Uterus (tissue), 4 donors: ENCODE results near the gene CCDC178. TPM values are rescaled to one million over a fixed set of nuclear protein-coding genes. Genes with fewer than 3 reads are reported as not detected.

Source experiments
- DNase-seq, 2 donors: peaks; one replicate each; pipeline ENCODE4 v3.0.0-alpha.2; 2019 to 2020
- H3K27ac ChIP-seq, 2 donors: fragments of 200-600 bp; sonication (generic); 1 replicate in 1 of 2; 2 replicates in 1 of 2; pipeline ENCODE4 v1.5.1; 2016 to 2018
- H3K27me3 ChIP-seq, 2 donors: fragments of 200-600 bp; sonication (generic); one replicate each; pipeline ENCODE4 v1.5.1; 2018 to 2019; ENCODE audit warnings: control low read depth in 1 of 2
- H3K36me3 ChIP-seq, 2 donors: fragments of 200-600 bp; sonication (generic); one replicate each; pipeline ENCODE4 v1.5.1; 2019; ENCODE audit warnings: control low read depth in 1 of 2
- H3K4me1 ChIP-seq, 2 donors: fragments of 200-600 bp; sonication (generic); one replicate each; pipeline ENCODE4 v1.5.1; 2018 to 2019; ENCODE audit warnings: control low read depth in 1 of 2
- H3K4me3 ChIP-seq, 2 donors: fragments of 200-600 bp; sonication (generic); 1 replicate in 1 of 2; 2 replicates in 1 of 2; pipeline ENCODE4 v1.5.1; 2018 to 2019; ENCODE audit warnings: mild to moderate bottlenecking in 1 of 2
- H3K9me3 ChIP-seq, 2 donors: fragments of 200-600 bp; sonication (generic); one replicate each; pipeline ENCODE4 v1.5.1; 2019; ENCODE audit warnings: control low read depth in 1 of 2
- POLR2A ChIP-seq, 2 donors: fragments of 450-650 bp; IDR thresholded peaks; one replicate each; pipeline ENCODE4 v1.6.1; 2016; ENCODE audit warnings: antibody characterized with exemption in 2 of 2, mild to moderate bottlenecking in 1 of 2, moderate library complexity in 1 of 2
- intact Hi-C: fragments of 100-400 bp; cut with DNase I; formaldehyde crosslinking; loops from one replicate; pipeline ENCODE4 v1.15.1; 2023; ENCODE audit warnings: low total_unique reads
- total RNA-seq, 4 donors: library from RNA; depleted of rRNA in 3 of 4; stranded (reverse); fragments of >200 nt in 3 of 4; gene quantifications; one replicate each; pipeline versions ENCODE4 v1.1.0 to v1.2.4, GENCODE V29; 2014 to 2023
- TF ChIP-seq, protein P1 (sequence below), 4 experiments: fragments of 200-600 bp in 2 of 4; fragments of 450-650 bp in 2 of 4; sonication (generic) in 2 of 4; IDR thresholded peaks; one replicate each; pipeline ENCODE4 v1.5.1; 2016 to 2019; ENCODE audit warnings: antibody characterized with exemption in 4 of 4, mild to moderate bottlenecking in 2 of 4, moderate library complexity in 1 of 4
- donor health status: DM: yes; HTN: yes; CAD: no.

CCDC178 gene
- total RNA-seq, 4 donors from 2014 or later, result 1.0 to 28.7 (median 8.8) TPM

DNA sequence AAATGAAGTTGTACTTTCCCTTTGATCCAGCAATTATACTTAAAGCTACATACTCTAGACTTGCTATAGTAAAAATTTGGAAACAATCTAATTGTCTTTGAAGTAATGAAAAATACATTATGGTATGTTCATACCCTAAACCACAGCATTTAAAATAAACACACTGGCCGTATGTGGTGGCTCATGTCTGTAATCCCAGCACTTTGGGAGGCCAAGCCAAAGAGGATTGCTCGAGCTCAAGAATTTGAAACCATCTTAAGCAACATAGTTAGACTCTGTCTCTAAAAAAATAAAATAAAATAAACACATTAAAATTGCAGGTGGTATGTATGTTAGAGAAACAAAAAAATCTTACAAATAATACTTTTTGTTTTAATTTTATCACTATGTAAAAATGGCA, 459.6 kb downstream of the CCDC178 start:
- H3K4me3 ChIP-seq, result no peak overlapping the region
- no peaks in the 10 kb centered on the region for H3K4me1 ChIP-seq
- TF ChIP-seq POLR2A (IDR thresholded peaks at IDR 0.05), result no peak
- TF ChIP-seq, protein P1, sequence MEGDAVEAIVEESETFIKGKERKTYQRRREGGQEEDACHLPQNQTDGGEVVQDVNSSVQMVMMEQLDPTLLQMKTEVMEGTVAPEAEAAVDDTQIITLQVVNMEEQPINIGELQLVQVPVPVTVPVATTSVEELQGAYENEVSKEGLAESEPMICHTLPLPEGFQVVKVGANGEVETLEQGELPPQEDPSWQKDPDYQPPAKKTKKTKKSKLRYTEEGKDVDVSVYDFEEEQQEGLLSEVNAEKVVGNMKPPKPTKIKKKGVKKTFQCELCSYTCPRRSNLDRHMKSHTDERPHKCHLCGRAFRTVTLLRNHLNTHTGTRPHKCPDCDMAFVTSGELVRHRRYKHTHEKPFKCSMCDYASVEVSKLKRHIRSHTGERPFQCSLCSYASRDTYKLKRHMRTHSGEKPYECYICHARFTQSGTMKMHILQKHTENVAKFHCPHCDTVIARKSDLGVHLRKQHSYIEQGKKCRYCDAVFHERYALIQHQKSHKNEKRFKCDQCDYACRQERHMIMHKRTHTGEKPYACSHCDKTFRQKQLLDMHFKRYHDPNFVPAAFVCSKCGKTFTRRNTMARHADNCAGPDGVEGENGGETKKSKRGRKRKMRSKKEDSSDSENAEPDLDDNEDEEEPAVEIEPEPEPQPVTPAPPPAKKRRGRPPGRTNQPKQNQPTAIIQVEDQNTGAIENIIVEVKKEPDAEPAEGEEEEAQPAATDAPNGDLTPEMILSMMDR (IDR thresholded peaks at IDR 0.05), result no peak
- DNase-seq, result no peak
- H3K36me3 ChIP-seq, result no peaks in the 10 kb centered on the region
- no peaks in the 10 kb centered on the region for H3K9me3 ChIP-seq
- intact Hi-C loops, result no loop called here
- H3K27me3 ChIP-seq, result no peaks in the 10 kb centered on the region
- H3K27ac ChIP-seq, result no peak overlapping the region

DNA sequence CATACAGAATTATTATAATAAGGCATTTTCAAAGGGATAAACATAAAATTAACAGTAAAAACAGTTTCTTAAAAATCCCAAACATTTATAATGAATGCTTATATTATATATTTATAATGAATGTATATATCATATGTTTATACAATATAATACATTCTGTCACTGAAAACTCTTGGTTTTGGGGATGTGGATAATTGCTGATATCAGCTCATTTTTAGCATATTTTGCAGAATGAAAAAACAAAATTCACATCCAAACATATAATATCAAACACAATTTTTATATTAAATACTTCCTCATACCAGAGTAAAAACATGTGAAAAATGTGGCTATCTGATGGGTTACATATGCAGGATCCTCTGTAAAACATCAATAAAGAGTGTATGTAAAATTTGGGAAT, 465.0 kb downstream of the CCDC178 start:
- no peaks in the 10 kb centered on the region for H3K4me1 ChIP-seq
- no peak for DNase-seq
- H3K27me3 ChIP-seq, result no peaks in the 10 kb centered on the region
- H3K36me3 ChIP-seq, result no peaks in the 10 kb centered on the region
- H3K27ac ChIP-seq, result no peak overlapping the region
- no peak for TF ChIP-seq POLR2A (IDR thresholded peaks at IDR 0.05)
- TF ChIP-seq, protein P1 (IDR thresholded peaks at IDR 0.05), result no peak
- no peak overlapping the region for H3K4me3 ChIP-seq
- intact Hi-C loops, result no loop called here
- no peaks in the 10 kb centered on the region for H3K9me3 ChIP-seq

DNA sequence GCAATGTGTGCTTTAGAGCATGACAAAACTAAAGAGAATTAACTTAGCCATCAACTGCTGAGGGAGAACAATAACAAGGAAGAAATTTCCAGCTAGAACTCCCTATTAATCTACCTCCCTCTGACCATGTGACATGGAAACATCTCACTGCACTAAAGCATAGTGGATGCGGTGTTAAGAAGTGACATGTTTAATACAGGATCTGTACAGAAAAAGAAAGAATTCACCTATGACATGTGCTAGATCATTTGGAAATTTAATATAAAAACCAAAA, 465.4 kb downstream of the CCDC178 start:
- no peaks in the 10 kb centered on the region for H3K36me3 ChIP-seq
- H3K4me3 ChIP-seq, result no peak overlapping the region
- no peaks in the 10 kb centered on the region for H3K9me3 ChIP-seq
- H3K4me1 ChIP-seq, result no peaks in the 10 kb centered on the region
- TF ChIP-seq, protein P1 (IDR thresholded peaks at IDR 0.05), result no peak
- TF ChIP-seq POLR2A (IDR thresholded peaks at IDR 0.05), result no peak
- no peaks in the 10 kb centered on the region for H3K27me3 ChIP-seq
- DNase-seq, result no peak
- H3K27ac ChIP-seq, result no peak overlapping the region
- intact Hi-C loops, result no loop called here

DNA sequence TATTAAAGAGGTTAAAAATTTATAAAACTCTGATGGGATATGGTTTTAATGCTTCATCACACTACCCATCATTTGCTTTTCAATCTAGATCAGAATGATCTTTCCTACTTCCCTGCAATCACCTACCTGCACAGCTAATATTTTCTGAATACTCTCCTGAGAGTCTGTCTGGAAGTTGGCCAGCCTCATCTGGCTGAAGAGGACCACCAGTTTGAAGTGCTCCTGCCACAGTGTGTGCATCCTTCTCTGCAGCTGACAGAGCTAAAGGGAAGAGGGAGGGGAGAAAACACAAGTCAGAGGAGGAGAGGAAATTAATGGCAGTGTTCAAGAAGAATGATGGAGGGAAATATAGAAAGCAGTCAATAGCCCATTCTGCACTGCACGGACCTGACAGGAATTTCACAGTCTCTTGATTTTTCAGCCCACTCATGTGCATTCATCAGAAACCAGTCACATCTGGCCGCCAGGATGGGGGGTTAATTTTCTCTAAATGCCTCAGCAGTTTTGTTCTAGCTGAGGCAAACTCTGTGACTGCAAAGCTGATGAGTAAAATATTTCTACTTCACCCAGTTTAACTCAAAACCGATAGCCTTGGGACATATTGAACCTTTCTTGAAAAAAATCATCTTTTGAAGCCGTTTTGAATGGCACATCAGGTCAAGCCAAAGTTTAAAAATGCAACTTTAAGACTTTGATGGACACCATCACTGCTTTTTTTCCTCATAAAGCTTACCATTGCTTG, 465.9 kb downstream of the CCDC178 start:
- H3K4me3 ChIP-seq, result no peak overlapping the region
- H3K27ac ChIP-seq, result no peak overlapping the region
- no peak for DNase-seq
- no peaks in the 10 kb centered on the region for H3K36me3 ChIP-seq
- no peaks in the 10 kb centered on the region for H3K9me3 ChIP-seq
- H3K4me1 ChIP-seq, result no peaks in the 10 kb centered on the region
- intact Hi-C loops, result no loop called here
- TF ChIP-seq POLR2A (IDR thresholded peaks at IDR 0.05), result no peak
- TF ChIP-seq, protein P1 (IDR thresholded peaks at IDR 0.05), result no peak
- H3K27me3 ChIP-seq, result no peaks in the 10 kb centered on the region

DNA sequence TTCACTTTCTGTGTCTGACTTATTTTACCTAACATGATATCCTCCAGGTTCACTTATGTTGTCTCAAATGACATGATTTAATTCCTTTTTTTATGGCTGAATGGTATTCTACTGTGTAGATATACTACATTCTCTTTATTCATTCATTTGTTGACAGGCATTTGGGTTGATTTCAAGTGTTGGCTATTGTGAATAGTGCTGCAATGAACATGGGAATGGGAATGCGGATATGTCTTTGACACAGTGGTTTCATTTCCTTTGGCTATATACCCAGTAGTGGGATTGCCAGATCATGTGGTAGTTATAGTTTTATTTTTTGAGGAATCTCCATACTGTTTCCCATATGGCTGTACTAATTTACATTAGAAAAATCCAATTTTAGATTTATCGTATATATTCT, 472.3 kb downstream of the CCDC178 start:
- no peak overlapping the region for H3K4me3 ChIP-seq
- TF ChIP-seq POLR2A (IDR thresholded peaks at IDR 0.05), result no peak
- TF ChIP-seq, protein P1 (IDR thresholded peaks at IDR 0.05), result no peak
- H3K36me3 ChIP-seq, result no peaks in the 10 kb centered on the region
- DNase-seq, result no peak
- no peak overlapping the region for H3K27ac ChIP-seq
- H3K4me1 ChIP-seq, result no peaks in the 10 kb centered on the region
- H3K9me3 ChIP-seq, result no peaks in the 10 kb centered on the region
- H3K27me3 ChIP-seq, result no peaks in the 10 kb centered on the region
- intact Hi-C loops, result no loop called here
